SK-N-MC (cell line): Measurements from ENCODE around the gene ZNF473.

Experiments
- EZH2 ChIP-seq: fragments of 200-600 bp; sonication (generic); IDR thresholded peaks from one replicate; pipeline ENCODE4 v1.6.1; 2017; ENCODE audit warnings: antibody characterized with exemption
- FOXP2 ChIP-seq: optimal IDR thresholded peaks from 2 replicates; pipeline ENCODE3; 2011; ENCODE audit warnings: mild to moderate bottlenecking, moderate library complexity; ENCODE audit not compliant: insufficient read depth; ENCODE audit errors: extremely low read length, control extremely low read depth
- POLR2AphosphoS5 ChIP-seq: IDR thresholded peaks from 2 replicates; pipeline ENCODE4 v1.6.1; 2012; ENCODE audit warnings: mild to moderate bottlenecking, low read depth, low read length, borderline replicate concordance

DNA sequence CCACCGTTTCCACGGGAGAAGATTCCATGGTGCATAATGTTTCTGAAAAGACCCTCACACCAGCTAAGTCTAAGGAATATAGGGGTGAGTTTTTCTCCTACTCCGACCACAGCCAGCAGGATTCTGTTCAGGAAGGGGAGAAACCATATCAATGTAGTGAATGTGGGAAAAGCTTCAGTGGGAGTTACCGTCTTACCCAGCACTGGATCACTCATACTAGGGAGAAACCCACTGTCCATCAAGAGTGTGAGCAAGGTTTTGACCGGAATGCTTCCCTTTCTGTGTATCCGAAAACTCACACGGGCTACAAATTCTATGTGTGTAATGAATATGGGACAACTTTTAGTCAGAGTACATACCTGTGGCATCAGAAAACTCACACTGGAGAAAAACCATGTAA, 19.1 kb downstream of the ZNF473 start:
- no peak for TF ChIP-seq POLR2AphosphoS5
- TF ChIP-seq EZH2: no peak
- no peak for TF ChIP-seq FOXP2
